ENCODE data around the gene DHRS13.
A peak's percentile ranks its signal among the peaks of the same experiment; 100 is the strongest.
"Not testable (repeated sequence)": the region's sequence is repeated elsewhere in the genome, so short reads cannot be mapped to it uniquely, and the experiment has no call there.

DHRS13 gene

GRCh38 chr17:28881533-28882056 is 21.3 kb downstream of the DHRS13 start:
- no peak for DNase-seq

- DNase-seq = no peak
These were observed 22.3 kb downstream of the DHRS13 start for GRCh38 chr17:28880572-28880945.

GRCh38 chr17:28879886-28880571 is 22.9 kb downstream of the DHRS13 start:
- no peak for DNase-seq

GRCh38 chr17:28878981-28879380 is 23.9 kb downstream of the DHRS13 start:
- DNase-seq = peak; percentile 65

GRCh38 chr17:28878158-28878910 is 24.5 kb downstream of the DHRS13 start:
- DNase-seq = no peak

- DNase-seq = not testable (repeated sequence)
These were observed 25.6 kb downstream of the DHRS13 start for GRCh38 chr17:28877150-28877711.

- peak; percentile 39 for DNase-seq
These were observed 26.9 kb downstream of the DHRS13 start for GRCh38 chr17:28875848-28876550.

- DNase-seq = no peak
These were observed 28.1 kb downstream of the DHRS13 start for GRCh38 chr17:28874750-28875149.

- no peak for DNase-seq
These were observed 29.0 kb downstream of the DHRS13 start for GRCh38 chr17:28873839-28874238.

GRCh38 chr17:28871056-28871579 is 31.8 kb downstream of the DHRS13 start:
- no peak for DNase-seq

- no peak for DNase-seq
These were observed 35.6 kb downstream of the DHRS13 start for GRCh38 chr17:28867276-28867675.

- DNase-seq = peak; percentile 92
These were observed 36.7 kb downstream of the DHRS13 start for GRCh38 chr17:28865946-28866752.

- peak; percentile 98 for DNase-seq
These were observed 37.7 kb downstream of the DHRS13 start for GRCh38 chr17:28864991-28865849.

GRCh38 chr17:28863953-28864352 is 38.9 kb downstream of the DHRS13 start:
- peak; percentile 27 for DNase-seq

- peak; percentile 50 for DNase-seq
These were observed 40.3 kb downstream of the DHRS13 start for GRCh38 chr17:28862561-28862960.

GRCh38 chr17:28861393-28862203 is 41.3 kb downstream of the DHRS13 start:
- peak; percentile 88 for DNase-seq

- no peak for DNase-seq
These were observed 42.5 kb downstream of the DHRS13 start for GRCh38 chr17:28860363-28860808.

- DNase-seq = no peak
These were observed 44.0 kb downstream of the DHRS13 start for GRCh38 chr17:28858801-28859355.

GRCh38 chr17:28857905-28858800 is 44.7 kb downstream of the DHRS13 start:
- no peak for DNase-seq

All from OCI-M1 (cell line).